Retina (tissue), 1 donor: ENCODE data around the gene FOXD2.

ENCODE experiments used
- DNase-seq: peaks from one replicate; pipeline ENCODE4 v3.0.0-alpha.2; 2016

FOXD2 gene

DNA sequence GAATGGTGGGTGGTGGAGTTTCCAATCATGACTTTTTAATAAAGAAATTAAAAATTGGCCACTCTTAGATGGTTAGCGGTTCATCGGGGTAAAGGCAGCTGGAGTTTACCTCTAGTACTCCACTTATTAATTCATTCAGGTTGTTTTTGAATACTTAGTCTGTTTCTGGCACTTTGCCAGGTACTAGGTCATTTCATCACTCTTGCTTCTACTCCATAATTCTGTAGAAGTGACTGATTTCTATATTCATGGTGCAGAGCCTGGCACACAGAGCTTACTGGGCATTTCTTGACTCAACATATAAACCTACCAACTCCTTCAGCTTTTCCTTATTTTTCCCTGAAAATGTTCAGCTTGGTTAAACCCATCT lies 31.5 kb downstream of the FOXD2 start:
- no peak for DNase-seq

DNA sequence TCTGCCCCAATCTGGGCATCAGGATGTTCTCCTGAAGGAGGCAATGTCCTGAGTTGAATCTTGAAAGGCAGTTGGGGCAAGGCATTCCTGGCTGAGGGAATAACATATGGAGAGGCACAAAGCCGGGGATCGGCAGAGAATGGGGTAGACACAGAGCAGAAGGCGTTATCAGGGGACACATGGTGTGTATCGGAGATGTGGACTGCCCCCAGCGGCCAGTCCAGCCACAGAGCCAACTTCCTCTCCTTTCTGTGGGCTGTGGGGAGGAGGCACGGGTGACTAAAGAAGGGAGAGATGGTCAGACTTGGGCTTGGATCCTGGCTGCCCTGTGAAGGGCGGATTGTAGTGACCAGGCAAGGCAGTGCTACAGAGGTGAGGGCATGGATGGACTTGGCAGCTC lies 32.1 kb downstream of the FOXD2 start:
- no peak for DNase-seq

DNA sequence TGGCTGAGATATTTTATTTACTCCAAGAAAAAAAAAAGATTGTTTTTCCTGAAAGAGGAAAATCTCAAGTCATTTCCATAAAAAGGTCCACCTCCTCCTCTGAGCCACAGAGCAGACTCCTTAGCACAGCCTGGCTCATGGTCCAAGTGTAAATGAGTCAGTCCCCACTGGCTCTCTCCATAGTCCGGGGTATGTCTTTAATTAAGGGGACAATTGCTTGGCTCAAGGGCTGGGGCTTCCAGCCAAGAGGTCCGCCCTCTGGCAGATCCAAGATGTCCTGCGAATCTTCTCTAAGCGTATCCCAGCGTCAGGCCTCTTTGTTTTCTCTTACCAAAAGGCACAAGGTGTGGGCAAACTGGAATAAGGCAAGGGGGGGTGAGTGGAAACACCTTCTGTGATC lies 33.3 kb downstream of the FOXD2 start:
- DNase-seq, result no peak

DNA sequence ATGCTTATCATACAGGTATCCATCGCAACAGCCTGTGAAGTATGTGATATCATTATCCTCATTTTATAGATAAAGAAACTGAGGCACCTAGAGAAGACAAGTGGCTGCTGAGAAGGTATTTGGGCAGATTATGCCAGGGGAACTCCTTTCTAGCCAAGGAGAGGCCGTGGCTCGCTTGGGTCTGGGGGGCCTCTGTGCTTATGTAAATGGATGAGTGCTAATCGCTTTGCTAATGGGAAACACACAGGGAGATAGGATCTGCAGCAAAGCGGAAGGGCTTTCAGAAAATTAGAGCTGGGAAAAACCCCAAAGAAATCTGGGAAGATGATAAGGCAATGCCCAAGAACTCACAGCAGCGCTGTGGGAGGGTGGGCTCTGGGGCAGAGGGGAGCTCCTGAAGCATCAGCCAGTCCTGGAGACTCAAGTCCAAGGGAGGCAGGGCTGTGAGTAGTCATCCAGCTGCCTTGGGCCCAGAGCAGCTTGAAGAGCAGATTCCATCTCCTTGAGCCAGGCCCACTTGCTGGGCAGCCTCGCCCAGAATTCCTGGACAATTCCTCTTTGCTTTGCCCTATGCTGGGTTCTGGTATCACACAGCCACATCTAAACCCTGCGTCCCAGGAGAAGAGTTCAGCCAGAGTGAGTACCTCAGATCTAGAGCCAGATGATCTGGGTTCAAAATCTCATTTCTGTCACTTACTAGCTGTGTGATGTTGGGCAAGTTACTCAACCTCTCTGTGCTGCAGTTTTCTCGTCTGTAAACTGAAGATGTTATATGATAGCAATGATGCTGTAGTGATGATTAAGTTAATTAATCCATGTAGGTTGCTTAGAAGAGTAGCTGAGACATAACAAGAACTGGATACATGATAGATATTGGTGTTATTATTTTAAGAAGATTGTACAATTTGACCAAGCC lies 36.7 kb downstream of the FOXD2 start:
- DNase-seq, result no peak

DNA sequence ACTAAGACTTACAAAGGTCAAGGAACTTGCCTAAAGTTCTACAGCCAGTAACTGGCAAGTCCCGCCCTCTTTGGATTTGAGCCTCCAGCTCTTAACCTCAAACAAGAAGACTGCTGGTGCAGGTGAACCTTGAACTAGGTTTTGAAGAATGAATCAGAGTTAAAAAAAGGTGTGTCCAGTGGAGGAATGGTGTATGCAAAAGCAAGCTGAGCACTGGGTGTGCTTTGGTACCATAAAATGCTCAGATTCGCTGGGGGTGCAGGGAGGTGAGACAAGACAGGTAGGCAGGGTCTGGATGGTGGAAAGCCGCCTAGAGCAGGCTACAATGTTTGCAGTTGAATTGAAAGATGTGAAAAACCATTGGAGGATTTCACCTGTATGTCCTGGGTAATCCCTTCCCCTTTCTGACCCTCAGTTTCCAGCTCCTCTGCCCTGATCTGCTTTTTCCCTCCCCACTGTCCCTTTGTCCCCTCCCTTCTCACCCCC lies 39.8 kb downstream of the FOXD2 start:
- no peak for DNase-seq

DNA sequence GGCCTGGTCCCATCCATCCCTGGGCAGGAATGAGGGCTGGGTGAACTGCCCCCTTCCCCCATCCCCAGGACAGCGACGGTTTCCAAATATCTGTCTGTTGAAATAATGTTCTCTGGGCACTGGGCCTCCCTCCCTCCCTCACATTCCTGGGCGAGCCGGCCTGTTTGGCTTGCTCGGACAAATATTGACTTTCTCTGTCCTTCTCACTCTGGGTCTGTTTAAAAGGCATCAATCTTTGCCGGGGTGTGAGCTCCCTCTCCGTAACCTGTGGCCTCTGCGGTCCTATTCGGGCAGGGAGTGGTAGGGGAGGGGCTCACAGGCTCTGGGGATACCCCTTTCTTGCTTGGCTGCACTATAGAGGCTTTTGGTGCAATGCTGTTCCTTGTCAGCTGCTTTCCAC lies 40.2 kb downstream of the FOXD2 start:
- no peak for DNase-seq

DNA sequence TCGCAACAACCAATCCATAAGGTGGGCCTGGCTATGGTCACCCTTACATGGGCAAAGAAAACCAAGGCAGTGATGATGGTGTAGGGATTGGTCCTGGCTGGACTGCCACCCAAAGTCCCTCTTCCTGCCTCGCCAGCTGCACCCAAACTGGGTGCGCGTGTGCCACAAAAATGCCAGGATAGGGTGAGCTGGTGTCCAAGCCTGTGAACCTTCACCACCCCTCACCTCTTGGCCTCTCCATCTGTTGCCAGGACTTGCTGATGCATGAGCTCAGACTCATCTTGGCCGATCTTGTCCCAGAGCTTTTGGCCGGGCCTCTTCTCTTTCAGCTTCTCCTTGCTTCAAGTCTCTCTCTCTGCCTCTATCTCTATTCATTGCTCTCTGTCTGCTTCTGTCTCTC lies 41.8 kb downstream of the FOXD2 start:
- DNase-seq, result no peak

DNA sequence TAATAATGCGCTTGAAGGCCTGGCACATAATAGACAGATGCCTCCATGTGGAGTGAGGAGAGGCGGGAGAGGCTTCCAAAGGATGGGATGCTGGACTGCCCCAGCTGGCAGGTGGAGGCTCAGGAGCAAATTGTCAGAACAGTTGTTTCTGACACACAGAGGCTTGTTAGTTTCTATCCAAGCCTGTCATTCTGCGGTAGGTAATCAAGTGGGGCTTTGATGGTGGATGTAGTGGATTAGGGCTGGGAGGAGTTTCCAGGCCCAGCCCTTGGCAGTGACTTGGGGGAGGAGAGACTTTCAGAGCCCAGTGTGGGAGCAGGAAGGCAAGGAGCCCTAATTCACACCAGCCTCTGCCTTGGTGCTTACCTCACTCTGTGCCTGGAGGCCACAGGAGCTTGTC lies 44.1 kb downstream of the FOXD2 start:
- no peak for DNase-seq

DNA sequence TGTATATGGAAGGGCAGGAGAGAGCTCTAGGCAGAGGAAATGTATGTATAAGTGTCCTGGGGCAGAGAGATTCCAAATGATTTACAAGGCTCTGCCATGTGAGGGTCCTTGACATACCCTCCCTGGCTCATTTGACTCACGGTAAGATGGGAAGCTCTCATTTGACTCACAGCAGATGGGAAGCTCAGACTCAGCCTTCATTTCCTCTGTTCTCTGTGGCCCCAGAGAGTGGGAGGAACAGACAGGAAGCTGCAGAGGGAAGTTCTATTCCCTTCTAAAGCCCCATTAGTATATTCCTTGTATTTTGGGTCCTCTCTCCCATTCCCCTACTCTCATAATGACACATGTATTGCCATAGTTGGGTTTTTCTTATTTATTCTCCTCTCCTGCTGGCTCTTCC lies 44.9 kb downstream of the FOXD2 start:
- DNase-seq, result no peak

DNA sequence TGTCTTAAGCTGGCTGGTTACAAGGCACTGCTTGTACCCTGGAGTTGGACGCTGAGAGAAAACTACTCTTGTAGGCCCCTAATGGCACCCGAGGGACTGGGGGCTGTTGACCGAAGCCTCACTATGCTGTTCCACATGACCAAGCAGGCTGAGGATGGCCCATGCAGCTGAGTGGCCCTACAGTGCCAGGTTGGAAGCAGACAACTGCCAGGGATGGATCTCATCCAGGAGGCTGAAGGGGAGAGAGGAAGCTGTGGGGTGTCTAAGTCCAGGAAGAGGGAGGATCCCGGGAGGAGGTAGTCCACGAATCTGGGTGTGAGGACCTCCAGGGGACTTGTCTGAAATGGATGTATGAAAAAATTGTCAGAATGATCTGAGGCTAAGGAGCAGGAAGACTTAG lies 45.8 kb downstream of the FOXD2 start:
- DNase-seq, result no peak

DNA sequence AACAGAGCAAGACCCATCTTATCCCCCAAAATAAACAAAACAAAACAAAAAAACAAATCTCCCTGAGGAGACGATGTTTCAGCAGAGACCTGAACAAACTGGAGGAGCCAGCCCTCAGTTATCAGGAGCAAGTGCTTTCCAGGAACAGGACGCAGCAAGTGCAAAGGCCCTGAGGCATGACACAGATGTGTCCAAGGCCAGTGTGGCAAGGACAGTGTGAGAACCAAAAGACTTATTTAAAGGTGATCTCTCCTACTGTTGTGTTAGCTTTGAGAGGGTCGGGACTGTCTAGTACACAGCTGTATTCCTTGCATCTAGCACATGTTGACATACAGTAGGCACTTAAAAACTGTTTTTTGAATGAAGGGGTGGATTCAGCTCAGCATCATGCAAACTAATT lies 48.0 kb downstream of the FOXD2 start:
- DNase-seq, result no peak

DNA sequence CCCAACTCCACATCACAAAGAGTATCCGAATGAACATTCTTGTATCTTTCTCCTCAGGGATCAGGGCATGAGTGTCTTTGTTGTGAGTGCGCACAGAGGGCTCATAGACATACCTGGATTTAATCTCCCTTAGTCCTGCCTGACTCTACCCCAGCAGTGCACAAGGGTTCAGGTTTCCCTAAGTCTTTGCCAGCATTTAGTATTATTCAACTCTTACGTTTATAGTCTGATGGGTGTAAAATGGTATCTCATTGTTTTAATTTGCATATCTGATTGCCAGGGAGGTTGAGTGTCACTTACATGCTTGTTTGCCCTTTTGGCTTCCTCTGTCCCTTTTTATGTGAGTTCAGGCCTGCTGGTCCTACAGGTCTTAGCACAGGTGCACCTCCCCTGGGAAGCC lies 49.5 kb downstream of the FOXD2 start:
- no peak for DNase-seq

DNA sequence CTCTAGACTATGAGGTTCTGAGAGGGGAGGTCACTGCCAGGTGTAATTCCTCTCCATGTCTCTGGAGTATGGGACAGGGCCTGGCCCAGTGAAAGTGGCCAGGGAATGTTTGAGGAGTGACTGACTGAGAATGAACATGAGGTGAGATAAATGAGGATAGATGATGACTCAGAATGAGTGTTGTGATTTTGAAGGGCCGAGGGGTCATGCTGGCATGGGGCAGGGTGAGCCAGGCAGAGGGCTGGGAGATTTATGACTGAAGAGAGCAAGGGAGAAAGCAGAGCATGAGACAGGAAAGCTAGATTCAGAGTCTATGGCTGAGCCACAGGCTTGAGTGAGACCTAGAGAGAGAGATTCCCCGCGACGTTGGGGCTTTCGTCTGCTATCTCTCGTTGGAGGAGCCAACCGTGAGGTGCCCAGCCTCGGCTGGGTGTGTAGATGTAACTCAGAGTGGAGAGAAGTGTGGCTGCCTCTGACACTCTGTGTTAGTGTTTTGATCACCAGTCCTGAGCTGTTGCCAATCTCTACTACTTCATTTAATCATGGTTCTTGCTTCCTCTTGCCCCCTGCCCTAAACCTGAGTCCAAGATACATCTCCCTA lies 50.1 kb downstream of the FOXD2 start:
- no peak for DNase-seq
